ENCODE results near the gene MYLK. TPM values are rescaled to one million over a fixed set of nuclear protein-coding genes. Genes with fewer than 3 reads are reported as not detected.
"Not testable (repeated sequence)": the region's sequence is repeated elsewhere in the genome, so short reads cannot be mapped to it uniquely, and the experiment has no call there.

Gene MYLK
- total RNA-seq, 1 donor from 2014 or later: 81.4 TPM

GRCh38 chr3:123605789-123606234, 278.3 kb downstream of the MYLK start:
- DNase-seq (ENCODE audit: low read depth): no peak

GRCh38 chr3:123603153-123603552, 281.0 kb downstream of the MYLK start:
- not testable (repeated sequence) for DNase-seq (ENCODE audit: low read depth); H3K4me3 ChIP-seq (ENCODE audit: low read depth, low read length)

More at GRCh38 chr3:123605789-123606234, 278.3 kb downstream of the MYLK start:
- no peak for TF ChIP-seq CTCF (conservative IDR thresholded peaks at IDR 0.05; ENCODE audit: low read depth, low read length)
- no peak overlapping the region for H3K4me3 ChIP-seq (ENCODE audit: low read depth, low read length)

- H3K4me3 ChIP-seq (ENCODE audit: low read depth, low read length): no peak overlapping the region
- DNase-seq (ENCODE audit: low read depth): no peak
- no peak for TF ChIP-seq CTCF (conservative IDR thresholded peaks at IDR 0.05; ENCODE audit: low read depth, low read length)
Observed at GRCh38 chr3:123602325-123602724, 281.8 kb downstream of the MYLK start.

- not testable (repeated sequence) for DNase-seq (ENCODE audit: low read depth); H3K4me3 ChIP-seq (ENCODE audit: low read depth, low read length)
Observed at GRCh38 chr3:123600863-123601262, 283.3 kb downstream of the MYLK start.

- DNase-seq (ENCODE audit: low read depth): no peak
- H3K4me3 ChIP-seq (ENCODE audit: low read depth, low read length): no peak overlapping the region
- TF ChIP-seq CTCF (conservative IDR thresholded peaks at IDR 0.05; ENCODE audit: low read depth, low read length): no peak
Observed at GRCh38 chr3:123597561-123597960, 286.6 kb downstream of the MYLK start.

- TF ChIP-seq CTCF (conservative IDR thresholded peaks at IDR 0.05; ENCODE audit: low read depth, low read length): no peak
- H3K4me3 ChIP-seq (ENCODE audit: low read depth, low read length): no peak overlapping the region
Observed at GRCh38 chr3:123595396-123596180, 288.5 kb downstream of the MYLK start.

GRCh38 chr3:123593381-123593780, 290.8 kb downstream of the MYLK start:
- no peak overlapping the region for H3K4me3 ChIP-seq (ENCODE audit: low read depth, low read length)
- TF ChIP-seq CTCF (conservative IDR thresholded peaks at IDR 0.05; ENCODE audit: low read depth, low read length): no peak
- no peak for DNase-seq (ENCODE audit: low read depth)

More at GRCh38 chr3:123595396-123596180, 288.5 kb downstream of the MYLK start:
- no peak for DNase-seq (ENCODE audit: low read depth)
